ENCODE results near the gene OR1F1.

DNA sequence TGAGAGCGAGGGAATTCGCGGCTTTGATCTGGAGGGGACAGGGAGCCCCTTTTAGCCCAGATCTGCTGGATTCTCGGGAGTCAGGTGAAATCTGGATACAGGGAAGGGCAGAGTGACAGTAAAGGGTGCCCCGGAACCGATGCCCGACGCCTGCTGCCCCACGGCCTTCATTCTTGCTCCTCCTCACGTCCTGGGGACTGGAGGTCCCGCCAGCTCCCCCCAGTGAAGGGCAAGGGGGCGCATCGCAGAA, 596 bp downstream of the OR1F1 start:
- no peak for TF ChIP-seq CTCF (IDR thresholded peaks at IDR 0.05)
- no peak for TF ChIP-seq MYBL2 (CRISPR knock-in tag; IDR thresholded peaks at IDR 0.05)
- no peak for TF ChIP-seq RELA (CRISPR knock-in tag; IDR thresholded peaks at IDR 0.05; ENCODE audit: borderline replicate concordance)
- TF ChIP-seq KAT7 (CRISPR knock-in tag; IDR thresholded peaks at IDR 0.05; ENCODE audit: borderline replicate concordance) = no peak
- TF ChIP-seq GTF2I (CRISPR knock-in tag; conservative IDR thresholded peaks at IDR 0.05) = no peak
- no peak for TF ChIP-seq TEAD4 (CRISPR knock-in tag; IDR thresholded peaks at IDR 0.05)

All from WTC11 (cell line).